HepG2 (cell line): ENCODE measurements around the gene MAPK14. TPM values are rescaled to one million over a fixed set of nuclear protein-coding genes. Genes with fewer than 3 reads are reported as not detected.
A peak's percentile ranks its signal among the peaks of the same experiment; 100 is the strongest.

Experiments used
- ATAC-seq: fragments of 200-7000 bp; cut with Tn5 transposase; 3 replicates; pipeline ENCODE4 v1.9.1; 2020; ENCODE audit warnings: mild to moderate bottlenecking, moderate library complexity
- BruUV-seq: library from RNA; stranded (reverse); fragments of 400-500 nt; replicated peaks from 2 replicates; lab custom pipeline; 2021; lab: Mats Ljungman, UMichigan
- CTCF ChIA-PET: fragments of 300-600 bp; formaldehyde crosslinking; extraction: SDS; loops from one replicate; lab custom pipeline; 2021; ENCODE audit warnings: low total read pairs, inconsistent platforms, low intra/inter-chr PET ratio; lab: Yijun Ruan, JAX
- POLR2A ChIA-PET: fragments of 350-600 bp; sonication (Branson Sonifier 250); formaldehyde crosslinking; loops from one replicate; lab custom pipeline; 2020; ENCODE audit warnings: antibody characterized with exemption, inconsistent platforms; lab: Yijun Ruan, JAX
- DNase-seq: peaks from one replicate; pipeline ENCODE4 v3.0.0-alpha.2; 2015; ENCODE audit warnings: low spot score
- FAIRE-seq: peaks from 3 replicates; lab custom pipeline; 2011; peaks lifted over from hg19 to GRCh38; lab: Jason Lieb, UNC
- H2AFZ ChIP-seq: one replicate; pipeline ENCODE4 v1.6.1; 2011; ENCODE audit warnings: low read length, inconsistent platforms
- H3K27ac ChIP-seq: fragments of 300-600 bp; 3 replicates; pipeline ENCODE4 v1.8.0; 2011; ENCODE audit warnings: mixed run types, mild to moderate bottlenecking, mixed read lengths, low read length, inconsistent platforms; ENCODE audit not compliant: insufficient read depth; ENCODE audit errors: extremely low read length
- H3K27me3 ChIP-seq, 2 experiments: fragments of 200-600 bp in 1 of 2; 2 replicates in 1 of 2; 3 replicates in 1 of 2; pipeline versions ENCODE4 v1.6.0 to v1.8.0; 2011; ENCODE audit warnings: low read length in 2 of 2, mild to moderate bottlenecking in 2 of 2, moderate library complexity in 2 of 2, inconsistent platforms in 1 of 2; ENCODE audit not compliant: insufficient read depth in 2 of 2, control insufficient read depth in 1 of 2
- H3K36me3 ChIP-seq, 2 experiments: fragments of 200-600 bp in 1 of 2; replicated peaks in 1 of 2; 2 replicates in 1 of 2; 3 replicates in 1 of 2; pipeline versions ENCODE4 v1.5.1 to v1.8.0; 2011; ENCODE audit warnings: low read length in 2 of 2, inconsistent platforms in 1 of 2; ENCODE audit not compliant: insufficient read depth in 2 of 2, control insufficient read depth in 1 of 2
- H3K4me1 ChIP-seq: 2 replicates; pipeline ENCODE4 v1.5.1; 2012; ENCODE audit warnings: low read length, inconsistent platforms; ENCODE audit not compliant: insufficient read depth
- H3K4me2 ChIP-seq: 2 replicates; pipeline ENCODE4 v1.6.0; 2011; ENCODE audit warnings: low read depth, low read length, inconsistent platforms
- H3K4me3 ChIP-seq, 3 experiments: fragments of 200-600 bp in 1 of 3; sonication (generic), shearing (Covaris generic) in 1 of 3; replicated peaks in 1 of 3; 2 replicates each; pipeline ENCODE4 v1.5.1; 2011 to 2016; ENCODE audit warnings: low read length in 3 of 3, inconsistent platforms in 2 of 3, low read depth in 2 of 3, mild to moderate bottlenecking in 2 of 3, control low read depth in 1 of 3, mixed read lengths in 1 of 3; ENCODE audit not compliant: insufficient read depth in 1 of 3
- H3K79me2 ChIP-seq: one replicate; pipeline ENCODE4 v1.6.1; 2011; ENCODE audit warnings: low read length, inconsistent platforms; ENCODE audit not compliant: insufficient read depth
- H3K9ac ChIP-seq: 2 replicates; pipeline ENCODE4 v1.6.0; 2011; ENCODE audit warnings: mild to moderate bottlenecking, low read depth, low read length, inconsistent platforms; ENCODE audit not compliant: insufficient read depth
- H3K9me3 ChIP-seq: 2 replicates; pipeline ENCODE4 v1.5.1; 2012; ENCODE audit warnings: mild to moderate bottlenecking, low read length
- H4K20me1 ChIP-seq: 2 replicates; pipeline ENCODE4 v1.6.0; 2011; ENCODE audit warnings: inconsistent platforms, mild to moderate bottlenecking, low read length, moderate library complexity; ENCODE audit not compliant: insufficient read depth
- ARHGAP35 ChIP-seq: sonication (generic); formaldehyde crosslinking; IDR thresholded peaks from 2 replicates; pipeline ENCODE4 v1.9.0; 2022; ENCODE audit warnings: mild to moderate bottlenecking, inconsistent platforms, moderate library complexity, missing genetic modification reagents, borderline replicate concordance
- ELF3 ChIP-seq: IDR thresholded peaks from 2 replicates; pipeline ENCODE4 v1.6.1; 2016; ENCODE audit warnings: missing genetic modification reagents, missing compliant biosample characterization
- FOXA3 ChIP-seq: IDR thresholded peaks from 2 replicates; pipeline ENCODE4 v1.6.1; 2016; ENCODE audit warnings: missing genetic modification reagents, missing compliant biosample characterization
- KDM2A ChIP-seq: sonication (generic); formaldehyde crosslinking; IDR thresholded peaks from 2 replicates; pipeline ENCODE4 v1.4.0; 2020; ENCODE audit warnings: low read depth, missing genetic modification reagents, borderline replicate concordance
- SMARCE1 ChIP-seq: fragments of 450-650 bp; IDR thresholded peaks from 2 replicates; pipeline ENCODE4 v1.6.1; 2017; ENCODE audit warnings: borderline replicate concordance
- ZC3H13 ChIP-seq: sonication (generic); formaldehyde crosslinking; IDR thresholded peaks from 2 replicates; pipeline ENCODE4 v1.8.1; 2023; ENCODE audit warnings: mild to moderate bottlenecking, missing genetic modification reagents, moderate library complexity
- ZKSCAN1 ChIP-seq: fragments of 150-350 bp; IDR thresholded peaks from 2 replicates; pipeline ENCODE4 v1.6.1; 2014; ENCODE audit warnings: low read length
- ZNF20 ChIP-seq: sonication (generic); formaldehyde crosslinking; IDR thresholded peaks from 2 replicates; pipeline ENCODE4 v1.4.0; 2020; ENCODE audit warnings: mild to moderate bottlenecking, moderate library complexity, missing genetic modification reagents
- ZNF572 ChIP-seq: sonication (generic); formaldehyde crosslinking; IDR thresholded peaks from 2 replicates; pipeline ENCODE4 v1.5.1; 2020; ENCODE audit warnings: mild to moderate bottlenecking, missing genetic modification reagents
- WGBS: methylation state at CpG from one replicate; pipeline ENCODE4 v1.1.6; 2017; ENCODE audit warnings: low lambda C conversion rate; 5-methylcytosine and 5-hydroxymethylcytosine counted together
- in situ Hi-C: cut with HindIII; loops from 2 replicates; pipeline ENCODE4 v1.10.0; 2017; ENCODE audit warnings: low pct_unique_long_range_greater_than_20kb; ENCODE audit not compliant: extremely low pct_ligation_motif_present
- intact Hi-C: fragments of 100-400 bp; cut with micrococcal nuclease; formaldehyde crosslinking; loops from one replicate; pipeline ENCODE4 v1.10.0; 2022; ENCODE audit not compliant: unreplicated experiment
- polyA plus RNA-seq, 8 experiments: library from polyadenylated mRNA; depleted of rRNA in 3 of 8; stranded (reverse) in 7 of 8; unstranded in 1 of 8; fragments of >200 nt; fragmentation: Illumina TruSeq in 4 of 8; extraction: Trizol in 4 of 8; gene quantifications; 2 replicates each; pipeline versions ENCODE4 v1.2.1 to v1.2.3, GENCODE V29; 2011 to 2016; ENCODE audit warnings: low read depth in 4 of 8, missing spikeins in 1 of 8, mixed read lengths in 1 of 8; ENCODE audit not compliant: insufficient read depth in 1 of 8
- total RNA-seq, 5 experiments: library from RNA; depleted of rRNA; stranded (reverse); fragments of >200 nt; fragmentation: Illumina TruSeq; extraction: Trizol; gene quantifications; 2 replicates each; pipeline ENCODE4 v1.2.3, GENCODE V29; 2016; ENCODE audit warnings: low read depth in 1 of 5
- TF ChIP-seq, protein P1 (sequence below): sonication (generic); formaldehyde crosslinking; IDR thresholded peaks from 2 replicates; pipeline ENCODE4 v1.9.0; 2021; ENCODE audit warnings: missing genetic modification reagents, mild to moderate bottlenecking, borderline replicate concordance

The MAPK14 gene
- total and polyA plus RNA-seq, 2 of the 13 experiments (the other 11 are each of a cell fraction or from before 2014, with no cell fraction given): 66.3 to 67.3 TPM

DNA sequence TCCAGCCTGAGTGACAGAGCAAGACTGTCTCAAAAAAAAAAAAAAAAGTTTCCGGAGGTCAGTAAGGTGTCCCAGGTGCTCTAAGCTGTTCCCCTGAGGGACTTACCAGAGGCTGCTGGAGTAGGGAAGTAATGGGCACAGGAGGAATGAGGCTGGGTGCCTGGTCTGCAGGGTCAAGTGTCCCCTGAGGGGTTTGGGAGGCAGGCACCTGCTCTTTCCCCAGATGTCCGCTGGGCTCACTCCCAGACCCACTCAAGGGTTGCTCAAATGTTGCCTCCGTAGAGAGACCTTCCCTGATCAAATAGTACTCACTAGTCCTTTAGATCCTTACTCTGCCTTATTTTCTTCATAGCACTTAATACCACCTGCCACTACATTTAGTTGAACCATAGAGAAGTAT lies 97.3 kb downstream of the MAPK14 start:
- POLR2A ChIA-PET: no interaction called here
- DNase-seq (no peak), ATAC-seq (no peak), FAIRE-seq (no peak)
- in situ Hi-C loops: loop anchor here (5.0 kb wide), 1 partner anchor 237 kb away; no protein-coding TSS in a partner anchor
- H2AFZ ChIP-seq: no peak overlapping the region
- no peaks in the 10 kb centered on the region for H3K79me2 ChIP-seq
- H3K36me3 ChIP-seq: no peaks in the 10 kb centered on the region
- H3K27me3 ChIP-seq: no peaks in the 10 kb centered on the region
- no peaks in the 10 kb centered on the region for H4K20me1 ChIP-seq
- H3K4me3 ChIP-seq: no peak overlapping the region
- CTCF ChIA-PET: interaction anchor here (0.9 to 2.5 kb wide), 2 partner anchors 71 kb away, joined by 4 to 20 read pairs; partner anchors contain the start of gene BRPF3
- WGBS: 61% methylated on average over 3 of the region's 3 CpGs
- H3K4me2 ChIP-seq: no peak overlapping the region
- intact Hi-C loops: no loop called here
- no peaks in the 10 kb centered on the region for H3K9me3 ChIP-seq
- no peak overlapping the region for H3K9ac ChIP-seq
- peaks cover 67% of the 10 kb centered on the region for H3K4me1 ChIP-seq
- BruUV-seq: no TSS peak
- TF ChIP-seq ZNF20 (CRISPR knock-in tag): no peak
- no peak for TF ChIP-seq ELF3 (CRISPR knock-in tag)
- TF ChIP-seq ZC3H13 (CRISPR knock-in tag): no peak
- 0 out of 2 replicates have a peak, but pooled peaks have one; percentile 9 for TF ChIP-seq KDM2A (CRISPR knock-in tag)
- TF ChIP-seq FOXA3 (CRISPR knock-in tag): no peak
- no peak for TF ChIP-seq ARHGAP35 (CRISPR knock-in tag)
- no peak for TF ChIP-seq ZNF572
- TF ChIP-seq SMARCE1: no peak
- TF ChIP-seq, all 625 proteins: peak for 1
- H3K27ac ChIP-seq: no peak overlapping the region

DNA sequence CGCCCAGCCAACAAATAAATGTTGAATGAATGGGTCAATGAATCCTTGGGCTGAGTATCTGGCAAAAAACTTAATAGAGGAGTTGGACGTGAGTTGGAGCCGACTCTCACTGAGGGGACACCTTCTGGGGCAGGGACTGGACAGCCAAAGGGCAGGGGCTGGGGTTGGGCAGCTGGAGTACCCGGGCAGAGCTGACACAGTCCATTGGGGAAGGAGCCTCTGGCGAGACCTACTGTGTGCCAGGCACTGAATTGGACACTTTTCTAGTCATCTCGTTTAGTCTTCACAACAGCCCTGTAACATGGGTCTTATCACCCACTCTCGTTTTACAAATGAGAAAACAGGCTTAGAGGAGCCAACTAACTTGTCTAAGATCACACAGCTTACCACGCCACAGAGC lies 98.0 kb downstream of the MAPK14 start:
- Histone ChIP-seq H4K20me1 (no peaks in the 10 kb centered on the region), H3K4me2 (no peak overlapping the region), H3K27me3 (no peaks in the 10 kb centered on the region), H3K4me3 (no peak overlapping the region), H3K36me3 (no peaks in the 10 kb centered on the region), H3K9ac (no peak overlapping the region), H3K27ac (no peak overlapping the region), H3K9me3 (no peaks in the 10 kb centered on the region), H3K4me1 (peaks cover 69% of the 10 kb centered on the region), H2AFZ (no peak overlapping the region), H3K79me2 (no peaks in the 10 kb centered on the region)
- DNase-seq (no peak), FAIRE-seq (no peak), ATAC-seq (no peak)
- WGBS: 79% methylated on average over 8 of the region's 8 CpGs
- TF ChIP-seq, protein P1, sequence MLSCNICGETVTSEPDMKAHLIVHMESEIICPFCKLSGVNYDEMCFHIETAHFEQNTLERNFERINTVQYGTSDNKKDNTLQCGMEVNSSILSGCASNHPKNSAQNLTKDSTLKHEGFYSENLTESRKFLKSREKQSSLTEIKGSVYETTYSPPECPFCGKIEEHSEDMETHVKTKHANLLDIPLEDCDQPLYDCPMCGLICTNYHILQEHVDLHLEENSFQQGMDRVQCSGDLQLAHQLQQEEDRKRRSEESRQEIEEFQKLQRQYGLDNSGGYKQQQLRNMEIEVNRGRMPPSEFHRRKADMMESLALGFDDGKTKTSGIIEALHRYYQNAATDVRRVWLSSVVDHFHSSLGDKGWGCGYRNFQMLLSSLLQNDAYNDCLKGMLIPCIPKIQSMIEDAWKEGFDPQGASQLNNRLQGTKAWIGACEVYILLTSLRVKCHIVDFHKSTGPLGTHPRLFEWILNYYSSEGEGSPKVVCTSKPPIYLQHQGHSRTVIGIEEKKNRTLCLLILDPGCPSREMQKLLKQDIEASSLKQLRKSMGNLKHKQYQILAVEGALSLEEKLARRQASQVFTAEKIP (CRISPR knock-in tag): no peak
- TF ChIP-seq ZKSCAN1: peak; percentile 75
- POLR2A ChIA-PET: interaction anchor here (1.1 kb wide), 1 partner anchor 72 kb away, joined by 3 read pairs; the partner anchor contains the start of gene BRPF3
- no TSS peak for BruUV-seq
- intact Hi-C loops: no loop called here
- in situ Hi-C loops: loop anchor here (5.0 kb wide), 1 partner anchor 237 kb away; no protein-coding TSS in a partner anchor
- CTCF ChIA-PET: interaction anchor here (0.9 kb wide), 1 partner anchor 71 kb away, joined by 4 read pairs; the partner anchor contains the start of gene BRPF3
